ENCODE data around the gene CDC14A. TPM values are rescaled to one million over a fixed set of nuclear protein-coding genes. Genes with fewer than 3 reads are reported as not detected.

The CDC14A gene
- total and polyA plus RNA-seq, 2 donors (not counting 3 experiments of a cell fraction or from before 2014, with no cell fraction given) = 3.4 to 13.9 TPM

DNA sequence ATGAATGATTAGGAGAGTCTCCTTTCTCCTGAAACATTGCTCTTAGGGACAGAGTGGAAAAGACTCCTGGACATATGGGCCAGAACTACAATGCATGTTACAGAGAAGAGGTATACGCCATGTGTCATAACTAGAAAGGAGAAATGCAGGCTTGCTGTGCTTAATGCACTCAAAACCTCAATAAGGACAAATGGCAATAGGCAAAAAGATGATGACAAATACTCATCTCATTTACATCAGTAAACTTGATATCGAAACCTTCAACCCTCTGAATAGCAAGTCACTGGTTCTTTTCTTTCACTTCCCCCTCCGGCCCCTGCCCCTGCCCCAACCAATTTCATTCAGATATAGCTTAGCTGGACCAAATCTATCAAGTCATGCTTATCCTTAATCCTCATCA, 183.7 kb downstream of the CDC14A start:
- no peak overlapping the region for H3K4me3 ChIP-seq (replicated peaks in 1 of 3; ENCODE audit: insufficient read depth in 1 of 3, low read depth in 1 of 3, low read length in 3 of 3)
- H3K9me3 ChIP-seq (replicated peaks; ENCODE audit: control insufficient read depth, insufficient read depth, low read length) = no peaks in the 10 kb centered on the region
- no peak overlapping the region for H2AFZ ChIP-seq (ENCODE audit: low read depth, low read length)
- no peaks in the 10 kb centered on the region for H3K36me3 ChIP-seq (ENCODE audit: control insufficient read depth in 2 of 2, extremely low read depth in 1 of 2, insufficient read depth in 2 of 2, low read length in 2 of 2)
- no peak for DNase-seq (ENCODE audit: low read depth, low spot score)
- CTCF ChIA-PET = no interaction called here
- no peak overlapping the region for H3K4me2 ChIP-seq (ENCODE audit: insufficient read depth, low read length)
- FAIRE-seq = no peak
- H3K27ac ChIP-seq (ENCODE audit: insufficient read depth, low read depth, low read length) = no peak overlapping the region
- H3K27me3 ChIP-seq (ENCODE audit: control insufficient read depth in 2 of 2, insufficient read depth in 2 of 2, low read length in 2 of 2) = peaks cover 0 to 7% of the 10 kb centered on the region in 2 experiments
- POLR2A ChIA-PET = no interaction called here
- peaks cover 15% of the 10 kb centered on the region for H3K4me1 ChIP-seq (ENCODE audit: control insufficient read depth, extremely low read depth, insufficient read depth, low read length)
- TF ChIP-seq MAX (IDR thresholded peaks at IDR 0.05; ENCODE audit: insufficient read depth, insufficient read length) (no peak), JUN (IDR thresholded peaks at IDR 0.05; ENCODE audit: borderline replicate concordance, insufficient read depth, insufficient read length, low read depth) (no peak), MYC (IDR thresholded peaks at IDR 0.05; ENCODE audit: low read depth, low read length) (no peak), POLR2A (IDR thresholded peaks at IDR 0.05; ENCODE audit: low read depth, low read length) (no peak), FOS (IDR thresholded peaks at IDR 0.05; ENCODE audit: borderline replicate concordance, insufficient read depth, low read length) (no peak), EZH2 (IDR thresholded peaks at IDR 0.05; ENCODE audit: borderline replicate concordance, low read depth, low read length, severe bottlenecking) (no peak), POLR2AphosphoS5 (IDR thresholded peaks at IDR 0.05; ENCODE audit: insufficient read depth, low read depth, low read length) (no peak), GATA2 (IDR thresholded peaks at IDR 0.05; ENCODE audit: insufficient read depth, insufficient read length, low read depth, low read length) (no peak)
- TF ChIP-seq, protein P1, sequence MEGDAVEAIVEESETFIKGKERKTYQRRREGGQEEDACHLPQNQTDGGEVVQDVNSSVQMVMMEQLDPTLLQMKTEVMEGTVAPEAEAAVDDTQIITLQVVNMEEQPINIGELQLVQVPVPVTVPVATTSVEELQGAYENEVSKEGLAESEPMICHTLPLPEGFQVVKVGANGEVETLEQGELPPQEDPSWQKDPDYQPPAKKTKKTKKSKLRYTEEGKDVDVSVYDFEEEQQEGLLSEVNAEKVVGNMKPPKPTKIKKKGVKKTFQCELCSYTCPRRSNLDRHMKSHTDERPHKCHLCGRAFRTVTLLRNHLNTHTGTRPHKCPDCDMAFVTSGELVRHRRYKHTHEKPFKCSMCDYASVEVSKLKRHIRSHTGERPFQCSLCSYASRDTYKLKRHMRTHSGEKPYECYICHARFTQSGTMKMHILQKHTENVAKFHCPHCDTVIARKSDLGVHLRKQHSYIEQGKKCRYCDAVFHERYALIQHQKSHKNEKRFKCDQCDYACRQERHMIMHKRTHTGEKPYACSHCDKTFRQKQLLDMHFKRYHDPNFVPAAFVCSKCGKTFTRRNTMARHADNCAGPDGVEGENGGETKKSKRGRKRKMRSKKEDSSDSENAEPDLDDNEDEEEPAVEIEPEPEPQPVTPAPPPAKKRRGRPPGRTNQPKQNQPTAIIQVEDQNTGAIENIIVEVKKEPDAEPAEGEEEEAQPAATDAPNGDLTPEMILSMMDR (IDR thresholded peaks at IDR 0.05; ENCODE audit: extremely low read depth in 1 of 2, insufficient read depth in 1 of 2, low read depth in 1 of 2, low read length in 2 of 2) = no peak
- no peaks in the 10 kb centered on the region for H3K9me1 ChIP-seq (replicated peaks; ENCODE audit: control insufficient read depth, extremely low read depth, insufficient read depth, low read length)
- BruUV-seq (replicated peaks) = no TSS peak
- no peak overlapping the region for H3K9ac ChIP-seq (replicated peaks; ENCODE audit: extremely low read depth, insufficient read depth, low read length)
- H4K20me1 ChIP-seq (replicated peaks; ENCODE audit: control insufficient read depth, extremely low read depth, insufficient read depth, low read length) = no peaks in the 10 kb centered on the region
- H3K79me2 ChIP-seq (ENCODE audit: control insufficient read depth, insufficient read depth, low read length) = no peaks in the 10 kb centered on the region
- dilution Hi-C loops (cut with MboI; ENCODE audit: extremely low pct_ligation_motif_present, low sequenced_read_pairs) (no loop called here), intact Hi-C loops (cut with micrococcal nuclease) (loop anchor here (5.0 kb wide), 1 partner anchor 331 kb away; no protein-coding TSS in a partner anchor)

All from endothelial cell of umbilical vein (primary cell).